Renal pelvis (tissue), 4 donors: Measurements from ENCODE around the gene DVL2. TPM values are rescaled to one million over a fixed set of nuclear protein-coding genes. Genes with fewer than 3 reads are reported as not detected.

Source experiments
- DNase-seq: peaks from one replicate; pipeline ENCODE4 v3.0.0-alpha.2; 2013
- polyA plus RNA-seq, 3 donors: library from polyadenylated mRNA; unstranded; fragments of 120-200 nt; gene quantifications; one replicate each; pipeline ENCODE4 v1.2.1, GENCODE V29; 2013; ENCODE audit not compliant: insufficient read length in 3 of 3

DVL2 gene
- polyA plus RNA-seq, 3 donors = 62.4 to 66.1 (median 64.6) TPM

DNA sequence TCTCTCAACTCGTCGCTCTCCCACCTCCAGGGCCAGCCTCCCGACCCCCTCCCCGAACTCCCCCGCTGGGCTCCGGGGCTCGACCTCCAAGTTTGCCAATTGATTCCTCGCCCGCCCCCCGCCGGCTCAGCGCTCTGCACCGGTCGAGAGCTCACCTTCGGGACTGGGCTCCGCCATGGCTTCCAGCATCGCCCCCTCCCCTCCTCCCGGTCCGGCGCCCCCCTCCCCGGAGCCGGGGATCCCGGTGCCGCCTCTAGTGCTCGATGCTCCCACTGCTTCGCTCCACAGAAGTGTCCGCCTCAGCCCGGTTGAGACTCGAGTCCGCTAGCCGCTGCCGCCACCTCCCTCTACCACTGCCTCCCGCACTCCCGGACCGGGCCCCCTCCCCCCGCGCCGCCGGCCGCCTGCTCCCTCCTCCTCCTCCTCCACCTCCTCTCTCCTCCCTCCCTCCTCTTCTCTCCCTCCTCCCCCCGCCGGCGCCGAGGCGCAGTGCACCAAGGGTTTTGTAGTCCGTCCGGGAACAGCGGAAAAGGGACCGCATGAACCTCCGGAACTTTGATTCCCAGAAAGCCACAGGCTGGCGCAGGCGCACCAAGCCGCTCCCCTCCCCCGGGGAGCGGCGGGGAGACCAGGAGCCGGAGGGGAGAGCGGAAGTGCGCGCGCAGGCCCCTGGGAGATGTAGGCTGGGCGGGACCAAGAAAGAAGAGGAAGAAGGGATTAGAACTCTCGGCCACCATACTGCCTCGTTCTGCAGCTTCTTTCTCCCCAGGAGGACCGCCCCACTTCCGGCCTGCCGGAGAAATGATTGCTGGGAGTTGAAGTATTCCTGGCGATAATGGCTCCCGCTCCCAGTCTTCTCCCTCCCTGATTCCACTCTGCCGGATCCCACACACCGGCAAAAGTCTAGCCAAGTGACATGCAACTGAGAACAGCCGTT lies 5.0 kb upstream of the DVL2 start, which contains the start of gene PHF23:
Gene PHF23, minus strand, starts transcription at position 367 of the 937 bp plus-strand sequence. Its CDS starts 178 bp downstream, at position 189.
- peak; percentile 100 for DNase-seq

DNA sequence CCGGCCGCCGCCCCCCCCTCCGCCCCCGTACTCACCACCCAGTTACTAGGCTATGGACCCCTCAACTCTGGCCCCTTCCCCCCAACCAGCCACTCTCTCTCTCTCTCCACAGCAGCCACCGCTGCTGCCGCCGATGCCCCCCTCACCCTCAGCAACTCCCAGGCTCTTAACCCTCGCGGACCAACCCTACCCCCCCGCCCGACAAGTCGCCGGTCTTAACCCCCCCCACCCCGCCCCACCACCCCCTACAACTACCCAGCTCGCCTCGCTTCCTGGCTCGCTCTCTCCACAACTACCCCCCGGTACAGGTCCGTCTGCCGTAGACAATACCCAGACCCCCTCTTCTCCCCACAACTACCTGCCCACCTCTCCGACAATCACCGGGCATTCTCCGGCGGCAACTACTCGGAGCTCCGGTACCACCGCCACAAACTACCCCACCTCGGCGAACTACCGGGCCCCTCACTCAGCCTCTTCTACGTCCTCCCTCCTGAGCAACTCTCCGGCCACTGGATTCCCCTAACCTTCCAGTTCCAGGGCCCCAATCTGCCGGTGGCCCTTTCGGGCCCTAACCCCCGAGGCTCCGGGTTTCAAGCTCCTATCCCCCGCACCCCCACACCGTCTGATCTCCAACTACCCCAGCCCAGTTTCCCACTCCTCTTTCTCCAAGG lies 4.2 kb upstream of the DVL2 start:
- DNase-seq = no peak

DNA sequence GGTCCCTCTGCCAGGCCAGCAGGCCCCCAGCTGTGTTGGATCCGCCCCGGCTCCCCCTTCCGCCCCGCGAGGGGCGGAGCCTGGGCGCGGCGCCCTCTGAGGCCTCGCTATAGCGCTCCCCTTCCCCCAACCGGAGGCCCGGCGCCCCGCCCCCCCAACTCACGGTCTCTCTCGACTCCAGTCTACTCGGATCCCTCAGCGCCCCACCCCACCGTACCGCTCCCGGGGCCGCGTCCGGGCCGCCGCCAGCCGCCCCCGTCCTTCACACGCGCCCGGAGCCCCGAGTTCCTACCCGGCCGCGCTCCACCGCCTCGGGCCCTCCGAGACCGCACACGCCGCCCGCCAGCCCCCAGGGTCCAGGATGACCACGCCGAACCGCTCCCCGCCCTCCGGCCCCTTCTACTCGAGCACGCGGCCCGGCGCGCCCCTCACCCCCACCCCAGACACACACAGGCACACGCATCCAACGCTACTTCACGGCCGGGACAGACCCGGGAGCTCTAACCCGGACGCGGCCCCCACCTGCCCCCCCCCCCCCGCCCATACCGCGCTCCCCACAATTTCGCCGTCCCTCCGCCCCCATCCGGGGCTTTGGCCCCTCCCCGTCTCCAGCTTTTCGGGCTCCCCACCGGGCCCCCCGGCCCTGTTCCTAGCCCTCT lies 3.6 kb upstream of the DVL2 start:
- DNase-seq = no peak

DNA sequence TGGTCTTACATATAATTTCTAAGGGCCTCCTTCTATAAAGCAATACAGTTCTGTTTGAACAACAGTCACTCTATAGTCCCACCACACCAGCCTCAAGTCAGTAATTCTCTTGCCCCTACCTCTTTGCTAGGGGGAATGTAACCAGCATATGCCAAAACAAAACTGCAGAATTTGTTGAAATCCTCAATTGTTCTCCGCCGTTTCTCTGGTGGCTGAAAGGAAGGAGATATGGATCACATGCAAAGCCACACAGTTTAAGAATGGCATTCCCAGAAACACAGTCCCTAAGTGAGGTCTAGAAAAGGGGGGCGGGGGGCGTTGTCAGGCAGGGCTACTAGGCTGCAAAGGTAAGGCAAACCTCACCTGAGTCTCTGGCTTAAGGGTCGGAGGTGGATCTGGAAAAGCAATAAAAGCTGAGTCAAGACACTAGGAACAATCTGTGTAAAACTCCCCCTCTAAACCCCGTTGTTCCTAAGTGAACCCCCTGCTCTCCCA lies 3.0 kb upstream of the DVL2 start:
- no peak for DNase-seq

DNA sequence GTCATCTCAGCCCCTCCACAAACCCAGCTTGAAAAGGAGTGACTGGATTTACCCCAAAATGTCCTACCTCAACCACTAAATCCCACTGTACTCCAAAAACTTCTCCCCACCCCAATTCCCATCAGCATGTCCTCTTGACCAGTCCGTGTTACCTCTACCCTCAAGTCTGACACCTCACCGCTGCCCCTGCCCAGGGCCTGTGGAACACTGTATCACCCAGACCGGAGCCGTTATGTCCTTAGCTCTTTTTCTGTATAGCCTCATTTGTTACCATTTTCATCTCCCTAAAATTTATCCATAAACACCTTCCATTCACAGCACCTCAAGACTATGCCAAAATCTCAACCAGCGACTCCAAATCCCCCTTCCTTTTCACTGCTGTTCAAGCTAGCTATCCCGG lies 2.5 kb upstream of the DVL2 start:
- DNase-seq = no peak

DNA sequence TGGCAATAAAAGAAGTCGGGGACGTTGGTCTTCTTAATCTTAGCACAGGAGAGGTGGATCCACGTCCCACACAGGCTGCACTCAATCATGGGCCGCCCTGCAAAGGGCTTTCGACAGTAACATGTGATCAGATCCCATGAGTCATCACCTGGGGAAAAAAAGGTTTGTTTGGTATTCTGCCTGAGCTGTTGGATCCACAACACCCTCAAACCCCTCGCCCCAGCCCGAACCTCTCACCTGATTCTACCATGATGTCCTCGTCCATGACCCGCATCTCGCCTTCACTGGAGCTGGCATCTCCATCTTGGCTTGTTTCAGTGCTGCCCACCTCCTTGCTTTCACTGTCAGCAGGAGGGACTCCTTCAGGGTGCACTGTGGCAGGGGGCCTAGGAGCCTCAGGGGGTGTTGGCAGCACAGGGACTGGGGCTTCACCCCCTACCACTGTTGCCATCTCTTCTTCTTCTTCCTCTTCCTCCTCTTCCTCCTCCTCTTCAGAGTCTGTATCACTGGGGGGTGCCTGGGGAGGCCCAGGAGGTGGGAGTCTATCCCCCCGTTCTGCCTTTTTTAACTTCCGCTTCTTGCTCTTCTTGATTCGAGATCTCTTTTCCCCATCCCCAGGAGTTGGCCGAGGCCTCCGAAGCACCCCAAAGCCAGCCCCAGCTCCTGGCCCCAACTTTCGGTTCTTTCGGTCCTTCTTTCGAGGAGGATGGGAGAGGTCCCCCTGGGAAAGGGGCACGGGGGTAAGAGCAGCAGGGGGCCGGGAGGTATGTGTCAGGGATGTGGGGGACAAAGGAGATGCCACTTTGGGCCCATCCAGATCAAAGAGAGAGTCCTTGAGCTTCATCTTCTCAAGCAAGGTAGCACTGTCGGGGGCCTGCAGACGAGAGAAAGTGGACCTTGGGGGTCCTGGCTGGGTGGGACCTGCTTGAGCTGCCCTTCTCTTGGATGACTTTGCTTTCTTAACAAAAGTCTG lies 1.7 kb upstream of the DVL2 start:
- DNase-seq = no peak

DNA sequence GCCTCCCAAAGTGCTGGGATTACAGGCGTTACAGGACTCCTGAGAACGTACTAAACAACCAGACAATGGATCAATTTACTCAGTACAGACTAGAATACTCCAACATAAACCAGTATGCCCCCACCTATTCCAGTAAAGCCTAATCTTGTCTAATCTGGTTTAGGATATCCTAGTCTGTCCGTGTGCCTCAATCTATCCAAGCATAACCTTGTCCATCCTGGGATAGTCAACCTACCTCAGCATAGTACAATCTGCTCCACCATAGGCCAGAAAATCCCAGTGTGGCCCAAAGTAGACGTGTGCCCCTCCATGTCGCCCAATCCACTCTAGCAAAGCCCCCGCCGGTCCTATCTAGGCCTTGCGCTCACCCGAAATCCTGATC lies 625 bp downstream of the DVL2 start:
- DNase-seq = no peak

DNA sequence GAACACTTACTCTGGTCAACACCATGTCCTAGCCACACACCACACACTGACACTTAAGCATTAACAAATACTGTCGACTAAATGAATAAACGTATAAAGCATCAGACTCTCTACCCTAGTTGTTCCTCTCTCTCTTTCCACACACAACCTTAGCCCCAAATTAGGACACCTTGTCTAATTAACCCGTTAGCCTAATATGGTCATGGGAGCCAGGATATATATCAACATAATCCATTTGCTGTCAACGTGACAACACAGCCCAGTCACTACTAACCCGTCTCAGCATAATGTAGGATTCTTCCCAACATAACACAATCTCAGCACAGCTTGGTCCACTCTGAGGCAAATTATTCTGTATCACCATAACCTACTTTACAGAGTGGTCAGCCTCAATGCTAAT lies 2.2 kb downstream of the DVL2 start:
- no peak for DNase-seq

DNA sequence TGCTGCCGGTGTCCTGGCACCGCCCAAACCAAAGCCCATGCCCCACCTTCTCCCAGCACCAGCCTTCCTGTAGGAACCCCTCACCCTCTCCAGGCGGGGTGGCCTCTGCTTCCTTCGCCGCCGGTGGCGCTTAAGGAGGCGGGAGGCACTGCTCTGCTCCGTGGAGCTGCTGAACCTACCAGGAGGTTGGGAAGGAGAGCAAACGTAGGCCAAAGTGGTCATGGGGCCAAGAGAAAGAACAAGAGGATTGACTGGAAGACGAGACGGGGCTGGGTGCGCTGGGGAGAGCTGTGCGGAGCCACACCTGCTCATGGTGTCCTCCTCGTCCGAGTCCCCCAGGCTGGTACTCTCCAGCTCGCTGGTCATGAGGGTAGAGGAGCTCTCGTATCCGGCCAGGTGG lies 4.8 kb downstream of the DVL2 start:
- no peak for DNase-seq

DNA sequence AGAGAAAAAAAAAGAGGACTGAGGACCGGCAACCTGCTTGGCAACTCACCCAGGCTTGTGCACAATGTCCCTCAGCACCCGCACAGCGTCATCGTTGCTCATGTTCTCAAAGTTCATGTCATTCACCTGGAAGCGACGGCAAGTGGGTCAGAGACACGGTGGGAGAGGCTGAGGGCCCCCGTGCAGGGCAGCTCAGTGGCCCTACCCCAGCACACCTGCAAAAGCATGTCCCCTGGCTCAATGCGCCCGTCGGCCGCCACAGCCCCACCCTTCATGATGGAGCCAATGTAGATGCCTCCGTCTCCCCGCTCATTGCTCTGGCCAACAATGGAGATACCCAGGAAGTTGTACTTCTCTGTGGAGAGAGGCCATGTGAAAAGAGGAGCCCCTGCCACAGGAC lies 5.4 kb downstream of the DVL2 start:
- no peak for DNase-seq

DNA sequence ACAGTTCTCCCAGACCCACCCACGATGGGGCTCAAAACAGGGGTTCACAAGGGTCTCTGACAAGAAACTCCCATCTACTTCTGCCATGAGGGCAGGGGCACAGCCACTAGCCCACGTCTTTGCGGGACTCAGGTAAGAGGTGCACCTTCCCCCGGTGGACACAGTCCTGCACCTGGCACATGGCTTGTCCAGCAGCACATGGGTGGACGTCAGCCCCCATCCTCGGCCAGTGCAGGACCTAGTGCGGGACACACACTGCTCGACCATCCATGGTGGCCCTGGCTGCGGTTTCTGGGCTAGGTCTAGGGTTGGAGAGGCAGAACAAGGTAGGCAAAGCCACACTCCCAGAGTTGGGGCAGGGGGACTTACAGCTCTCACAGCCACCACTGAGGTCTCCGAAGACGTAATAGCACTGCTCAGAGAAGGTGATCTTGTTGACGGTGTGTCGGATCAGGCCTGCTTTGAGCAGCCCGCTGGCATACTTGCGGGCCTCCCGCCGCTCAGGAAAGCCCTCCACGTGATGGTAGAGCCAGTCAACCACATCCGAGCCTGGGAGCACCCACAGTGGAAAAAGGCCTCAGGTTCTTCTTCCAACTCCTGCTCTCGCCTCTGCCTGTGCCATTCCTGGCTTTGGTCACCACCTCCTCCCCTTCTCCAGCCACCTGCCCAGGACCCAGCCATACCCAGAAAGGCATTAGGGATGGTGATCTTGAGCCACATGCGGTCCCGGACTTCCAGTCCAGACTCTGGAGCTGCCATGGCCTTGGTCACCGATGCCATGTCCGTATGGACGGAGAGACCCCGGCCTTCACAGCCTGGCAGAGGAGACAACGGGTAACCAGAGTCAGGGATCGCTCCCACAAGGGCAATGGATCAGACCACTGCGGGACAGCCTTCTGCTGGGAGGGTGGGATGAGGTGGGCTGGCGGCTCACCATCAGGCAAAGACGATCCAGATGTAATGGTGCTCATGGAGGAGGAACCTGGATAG lies 7.3 kb downstream of the DVL2 start:
- DNase-seq = no peak

DNA sequence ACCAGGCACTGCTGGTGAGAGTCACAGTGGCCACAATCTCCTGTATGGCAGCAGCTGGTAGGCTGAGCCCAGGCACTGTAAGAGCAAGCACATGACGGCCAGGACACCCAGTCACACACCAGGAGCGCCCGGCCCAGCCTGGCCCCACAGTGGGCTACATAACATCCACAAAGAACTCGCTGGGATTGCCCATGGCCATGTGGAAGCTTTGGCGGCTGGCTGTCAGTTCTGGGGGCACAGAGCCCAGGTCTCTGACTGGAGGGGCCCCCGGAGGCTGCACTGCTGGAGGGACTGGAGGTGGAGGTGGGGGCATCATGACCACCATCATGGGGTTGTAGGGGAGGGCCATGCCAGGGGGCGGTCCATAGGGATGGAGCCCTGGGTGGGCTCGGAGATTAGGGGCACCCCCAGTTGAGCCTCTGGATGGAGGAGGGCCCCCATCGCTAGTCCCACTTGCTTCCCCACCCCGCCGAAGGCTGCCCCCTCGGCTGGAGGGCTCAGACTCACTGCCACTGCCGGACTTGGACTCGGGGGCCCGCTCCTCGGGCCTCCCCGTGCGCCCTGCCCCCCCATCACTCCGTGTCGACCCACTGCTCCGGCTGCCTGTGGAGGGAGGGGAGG lies 8.5 kb downstream of the DVL2 start:
- no peak for DNase-seq

DNA sequence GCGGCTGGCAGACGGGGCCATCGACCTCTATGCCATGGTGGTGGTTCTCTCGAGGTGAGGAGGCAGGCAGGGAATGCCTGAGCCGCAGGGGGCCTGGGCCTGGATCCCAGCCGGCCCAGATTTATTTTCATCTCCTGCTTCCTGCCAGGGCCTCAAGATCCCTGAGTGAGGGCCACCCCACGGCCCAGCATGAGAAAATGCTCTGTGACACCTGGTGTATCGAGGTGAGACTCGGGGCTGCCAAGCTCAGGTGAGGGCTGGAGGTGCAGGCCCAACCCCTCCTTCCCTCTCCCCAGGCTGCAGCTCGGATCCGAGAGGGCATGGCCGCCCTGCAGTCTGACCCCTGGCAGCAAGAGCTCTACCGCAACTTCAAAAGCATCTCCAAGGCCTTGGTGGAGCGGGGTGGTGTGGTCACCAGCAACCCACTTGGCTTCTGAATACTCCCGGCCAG lies 9.6 kb downstream of the DVL2 start:
- no peak for DNase-seq

DNA sequence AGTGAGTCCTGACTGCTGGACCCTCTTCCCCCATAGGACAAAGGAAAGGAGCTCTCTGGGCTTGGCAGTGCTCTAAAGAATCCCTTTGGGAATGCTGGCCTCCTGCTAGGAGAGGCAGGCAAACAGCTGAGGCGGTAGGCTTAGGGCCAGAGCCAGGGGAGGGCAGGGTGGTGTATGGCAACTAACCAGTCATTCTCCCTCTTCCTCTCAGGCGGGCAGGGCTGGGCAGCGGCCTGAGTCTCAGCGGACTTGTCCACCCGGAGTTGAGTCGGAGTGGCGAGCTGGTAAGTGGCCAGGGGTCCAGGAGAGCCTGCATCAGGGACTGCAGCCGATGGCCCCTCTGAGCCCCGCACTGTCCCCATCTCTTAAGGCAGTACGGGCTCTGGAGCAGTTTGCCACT lies 10.2 kb downstream of the DVL2 start:
- no peak for DNase-seq

DNA sequence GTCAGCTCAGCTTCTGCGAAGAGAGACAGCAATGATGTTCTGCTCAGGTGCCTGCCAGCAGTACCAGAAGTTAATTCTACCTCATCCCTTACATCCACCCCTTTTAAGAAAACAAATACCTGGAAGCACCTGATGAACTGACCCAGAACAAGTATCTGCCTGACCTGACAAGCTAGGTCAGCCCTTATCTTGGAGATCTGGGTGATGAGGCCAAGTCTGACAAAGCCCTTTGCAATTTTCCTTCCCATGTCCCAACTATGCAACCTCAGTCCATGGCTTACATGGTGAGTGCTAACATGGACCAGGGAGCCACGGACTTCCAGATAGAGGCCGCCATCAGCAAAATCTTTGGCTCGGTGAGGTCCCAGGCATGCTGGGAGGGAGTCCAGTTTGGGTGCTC lies 10.9 kb downstream of the DVL2 start:
- DNase-seq = no peak

DNA sequence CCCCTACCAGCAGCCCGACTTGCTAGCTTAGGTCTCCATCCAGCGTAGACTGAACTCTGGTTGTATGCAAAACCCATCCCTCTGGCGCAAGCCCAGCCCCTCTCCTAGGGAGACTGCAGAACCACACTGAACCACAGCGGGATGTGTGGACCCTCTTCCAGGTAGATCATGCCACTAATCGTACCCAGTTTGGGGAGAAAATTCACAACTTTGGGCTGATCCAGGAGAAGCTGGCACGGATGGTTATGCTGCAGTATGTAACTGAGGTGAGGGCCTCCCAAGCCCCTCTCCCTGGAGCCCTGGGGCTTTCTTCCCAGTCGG lies 11.4 kb downstream of the DVL2 start:
- no peak for DNase-seq

DNA sequence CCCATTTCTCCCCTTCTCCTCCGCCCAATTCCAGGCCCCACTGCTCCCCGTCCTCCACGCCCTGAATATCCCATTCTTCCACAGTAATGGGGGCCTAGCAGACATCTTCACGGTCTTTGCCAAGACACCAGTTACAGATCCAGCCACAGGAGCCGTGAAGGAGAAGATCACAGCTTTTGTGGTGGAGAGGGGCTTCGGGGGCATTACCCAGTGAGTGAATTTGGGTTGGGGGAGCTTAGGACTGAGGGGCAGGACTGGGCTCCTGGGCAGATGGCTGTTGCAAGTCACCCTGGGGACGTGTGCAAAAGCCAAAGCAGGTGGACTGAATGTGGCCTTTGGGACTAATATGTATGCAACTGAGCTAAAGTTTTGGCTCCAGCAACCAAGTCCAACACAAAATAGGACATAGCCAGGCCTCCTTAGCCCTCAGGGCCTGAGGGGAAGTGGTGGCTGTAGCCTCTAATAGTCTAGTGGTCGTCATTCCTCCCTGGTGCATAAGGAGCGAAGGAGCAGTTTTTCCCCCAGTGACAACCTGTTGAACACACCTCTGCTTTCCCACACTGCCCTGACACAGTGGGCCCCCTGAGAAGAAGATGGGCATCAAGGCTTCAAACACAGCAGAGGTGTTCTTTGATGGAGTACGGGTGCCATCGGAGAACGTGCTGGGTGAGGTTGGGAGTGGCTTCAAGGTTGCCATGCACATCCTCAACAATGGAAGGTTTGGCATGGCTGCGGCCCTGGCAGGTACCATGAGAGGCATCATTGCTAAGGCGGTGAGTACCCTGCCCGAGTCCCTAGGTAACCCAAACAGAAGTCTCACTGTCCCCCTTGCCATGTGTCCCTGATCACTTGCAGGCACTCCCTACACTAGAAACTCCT lies 12.0 kb downstream of the DVL2 start:
- DNase-seq = no peak

DNA sequence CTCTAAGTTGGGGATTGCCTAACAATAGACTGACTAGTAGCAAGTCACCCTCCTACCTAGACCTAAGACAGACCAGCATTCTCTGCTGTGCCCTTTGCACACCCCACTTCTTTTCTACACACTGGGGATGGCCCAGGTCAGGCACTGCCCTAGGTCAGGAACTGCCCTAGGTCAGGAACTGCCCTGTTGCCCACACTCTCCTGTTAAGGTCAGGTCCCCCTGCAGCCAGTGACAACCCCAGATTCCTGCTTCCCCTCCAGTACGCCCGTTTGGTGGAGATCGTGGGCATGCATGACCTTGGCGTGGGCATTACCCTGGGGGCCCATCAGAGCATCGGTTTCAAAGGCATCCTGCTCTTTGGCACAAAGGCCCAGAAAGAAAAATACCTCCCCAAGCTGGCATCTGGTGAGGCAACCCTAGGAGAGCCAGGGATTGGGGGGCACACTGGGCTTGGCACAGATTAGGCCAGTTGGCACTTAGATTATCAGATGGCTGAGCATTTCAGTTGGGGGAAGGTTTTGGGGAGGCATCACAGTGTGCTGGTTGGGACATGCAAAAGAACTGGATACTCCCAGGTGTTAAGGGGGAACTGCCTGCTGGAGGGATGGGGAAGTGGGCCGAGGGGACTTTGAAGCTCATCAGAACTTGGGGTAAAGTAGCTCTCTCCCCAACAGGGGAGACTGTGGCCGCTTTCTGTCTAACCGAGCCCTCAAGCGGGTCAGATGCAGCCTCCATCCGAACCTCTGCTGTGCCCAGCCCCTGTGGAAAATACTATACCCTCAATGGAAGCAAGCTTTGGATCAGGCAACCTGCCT lies 12.8 kb downstream of the DVL2 start:
- DNase-seq = no peak
